HepG2 (cell line): Measurements from ENCODE around the gene GCLC.

Source experiments
- CC2D1A ChIP-seq: sonication (generic); formaldehyde crosslinking; IDR thresholded peaks from 2 replicates; pipeline ENCODE4 v1.8.1; 2023; ENCODE audit warnings: mild to moderate bottlenecking, missing genetic modification reagents
- CEBPB ChIP-seq: IDR thresholded peaks from 2 replicates; pipeline ENCODE4 v1.6.1; 2011; ENCODE audit warnings: low read depth, low read length, improper control_type of control experiment, borderline replicate concordance
- EZH2 ChIP-seq: conservative IDR thresholded peaks from 2 replicates; pipeline ENCODE4 v1.6.1; 2012; ENCODE audit warnings: mild to moderate bottlenecking, low read depth, low read length, moderate library complexity
- MAX ChIP-seq: IDR thresholded peaks from 2 replicates; pipeline ENCODE4 v1.6.1; 2012; ENCODE audit warnings: inconsistent platforms
- MEF2D ChIP-seq: sonication (generic); formaldehyde crosslinking; IDR thresholded peaks from 2 replicates; pipeline ENCODE4 v1.5.1; 2020; ENCODE audit warnings: mild to moderate bottlenecking, missing genetic modification reagents
- ZNF282 ChIP-seq: fragments of 450-650 bp; IDR thresholded peaks from 2 replicates; pipeline ENCODE4 v1.6.1; 2018; ENCODE audit not compliant: partially characterized antibody
- ZNF605 ChIP-seq: sonication (generic); formaldehyde crosslinking; IDR thresholded peaks from 2 replicates; pipeline ENCODE4 v1.8.0; 2022; ENCODE audit warnings: mild to moderate bottlenecking, missing genetic modification reagents

GRCh38 chr6:53539561-53539960, 5.3 kb downstream of the GCLC start:
- TF ChIP-seq MEF2D (CRISPR knock-in tag) (no peak), CC2D1A (no peak), EZH2 (no peak), ZNF282 (no peak), MAX (no peak), ZNF605 (CRISPR knock-in tag) (no peak), CEBPB (no peak)
